Neuron (in vitro differentiated cells): ENCODE measurements around the gene TAF4.

Source experiments
- H2AFZ ChIP-seq: one replicate; pipeline ENCODE4 v1.6.1; 2013; ENCODE audit warnings: low read depth, mild to moderate bottlenecking, inconsistent platforms, low read length, moderate library complexity
- H3K27me3 ChIP-seq: one replicate; pipeline ENCODE4 v1.6.1; 2013; ENCODE audit warnings: low read length; ENCODE audit not compliant: insufficient read depth
- H3K36me3 ChIP-seq: one replicate; pipeline ENCODE4 v1.6.1; 2013; ENCODE audit warnings: low read length; ENCODE audit not compliant: insufficient read depth
- H3K4me1 ChIP-seq: one replicate; pipeline ENCODE4 v1.6.1; 2013; ENCODE audit warnings: low read length; ENCODE audit not compliant: insufficient read depth
- H3K4me3 ChIP-seq: 2 replicates; pipeline ENCODE4 v1.5.1; 2013; ENCODE audit warnings: mild to moderate bottlenecking, low read length, moderate library complexity
- H3K9me3 ChIP-seq: one replicate; pipeline ENCODE4 v1.6.1; 2013; ENCODE audit warnings: low read length

Gene TAF4

DNA sequence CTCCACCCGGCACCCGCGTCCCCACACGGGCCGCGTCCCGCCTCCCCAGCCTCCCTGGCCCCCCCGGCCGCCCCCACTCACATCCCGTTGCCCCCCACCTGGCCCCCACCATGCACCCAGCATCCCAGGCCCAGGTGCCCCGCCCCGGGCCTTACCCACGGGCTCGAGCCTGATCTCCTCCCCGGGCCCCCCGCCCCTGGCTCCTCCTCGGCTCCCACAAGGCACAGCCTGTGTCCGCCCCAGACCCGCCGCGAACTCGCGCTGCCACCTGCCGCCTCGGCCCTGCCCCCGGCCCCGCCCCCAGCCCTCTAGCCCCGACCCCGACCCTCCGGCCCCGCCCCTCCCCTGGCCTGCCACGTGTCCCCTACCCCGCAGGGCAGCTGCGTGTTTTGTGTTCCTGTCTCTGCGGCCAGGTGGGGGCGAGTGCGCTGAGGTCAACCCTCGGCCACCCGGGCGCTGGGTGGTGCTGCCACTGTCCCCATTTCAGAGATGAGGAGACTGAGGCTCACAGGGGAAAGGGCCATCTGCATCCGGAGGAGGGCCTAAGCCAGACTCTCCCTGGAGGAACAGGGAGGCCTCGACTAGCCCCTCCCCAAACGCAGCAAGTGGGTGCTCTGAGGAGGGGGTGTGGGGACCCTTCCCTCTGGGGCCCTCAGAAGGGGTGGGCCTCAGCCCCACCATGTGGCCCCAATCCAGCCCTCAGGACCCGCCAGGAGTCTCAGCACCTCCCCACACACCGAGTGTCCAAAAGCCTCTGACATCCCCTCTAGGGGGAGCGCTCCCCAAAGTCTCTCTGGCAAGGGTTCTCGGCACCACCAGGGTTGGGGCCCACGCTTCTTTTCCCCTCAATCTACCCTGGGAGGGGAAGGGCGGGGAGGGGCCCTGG, 99.8 kb downstream of the TAF4 start:
- Histone ChIP-seq H3K36me3 (no peaks in the 10 kb centered on the region), H3K27me3 (no peaks in the 10 kb centered on the region), H3K4me1 (no peaks in the 10 kb centered on the region), H2AFZ (no peak overlapping the region), H3K9me3 (peaks cover 2% of the 10 kb centered on the region), H3K4me3 (no peak overlapping the region)

DNA sequence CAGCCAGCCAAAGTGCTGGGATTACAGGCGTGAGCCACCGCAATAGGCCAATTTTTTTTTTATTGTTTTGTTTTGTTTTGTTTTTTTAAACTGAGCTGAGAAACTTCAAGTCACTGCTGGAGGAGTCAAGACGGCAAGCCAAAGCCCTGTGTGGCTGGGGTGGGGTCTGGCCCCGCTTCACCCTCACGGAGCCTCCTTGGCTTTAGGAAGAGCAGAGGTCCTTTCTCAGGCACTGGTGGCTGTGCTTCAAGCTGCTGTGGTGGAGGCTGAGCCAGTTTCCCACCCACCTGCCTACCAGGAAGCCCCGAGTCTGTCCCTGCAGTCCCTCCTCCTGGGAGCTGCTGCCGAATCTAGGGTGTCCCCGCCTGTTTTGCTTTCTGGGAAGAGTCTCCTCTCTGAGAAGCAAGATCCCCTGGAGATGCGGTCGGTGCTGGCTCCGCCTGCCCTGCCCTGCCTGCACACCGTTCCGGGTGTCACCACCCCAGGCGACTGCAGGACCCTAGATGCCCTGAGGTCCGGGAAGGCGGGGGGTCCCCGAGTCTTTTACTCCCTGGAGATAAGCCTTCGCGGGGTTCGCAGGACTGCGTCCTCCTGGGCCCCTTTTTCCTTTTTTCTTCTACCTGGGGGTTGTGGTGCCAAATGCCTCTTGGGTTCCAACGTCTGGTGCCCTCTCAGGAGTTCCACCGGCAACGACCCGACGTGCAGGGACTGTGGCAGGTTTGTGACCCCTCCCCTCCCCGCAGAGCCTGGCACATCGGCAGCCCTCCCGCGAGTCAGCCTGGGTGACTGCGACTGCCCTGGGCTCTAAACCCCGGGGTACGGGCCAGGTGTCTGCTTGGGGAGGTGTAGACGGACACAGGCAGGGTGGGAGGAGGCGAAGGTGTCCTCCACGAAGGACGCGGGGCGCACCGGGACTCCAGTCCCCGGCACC, 100.7 kb downstream of the TAF4 start:
- H3K36me3 ChIP-seq = no peaks in the 10 kb centered on the region

DNA sequence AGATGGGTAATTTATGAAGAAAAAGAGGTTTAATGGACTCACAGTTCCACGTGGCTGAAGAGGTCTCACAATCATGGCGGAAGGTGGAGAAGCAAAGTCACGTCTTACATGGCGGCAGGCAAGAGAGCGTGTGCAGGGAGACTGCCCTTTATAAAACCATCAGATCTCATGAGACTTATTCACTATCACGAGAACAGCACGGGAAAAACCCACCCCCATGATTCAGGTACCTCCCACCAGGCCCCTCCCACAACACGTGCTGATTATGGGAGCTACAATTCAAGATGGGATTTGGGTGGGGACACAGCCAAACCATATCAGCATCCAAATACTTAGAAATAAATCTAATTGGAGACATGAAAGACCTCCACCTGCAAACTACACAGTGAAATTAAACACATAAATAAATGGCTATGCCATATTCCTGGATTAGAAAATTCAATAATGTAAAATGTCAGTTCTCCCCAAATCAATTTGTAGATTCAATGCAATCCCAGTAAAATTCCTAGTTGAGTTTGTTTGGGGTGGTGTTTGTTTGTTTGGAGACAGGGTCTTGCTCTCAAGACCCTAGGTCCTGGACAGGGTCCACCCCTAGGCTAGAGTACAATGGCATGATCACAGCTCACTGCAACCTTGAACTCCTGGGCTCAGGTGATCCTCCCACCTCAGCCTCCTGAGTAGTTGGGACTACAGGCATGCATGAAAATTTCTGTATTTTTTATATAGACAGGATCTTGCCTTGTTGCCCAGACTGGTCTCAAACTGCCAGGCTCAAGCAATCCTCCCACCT, 101.6 kb downstream of the TAF4 start:
- Histone ChIP-seq H3K36me3 (no peaks in the 10 kb centered on the region), H3K27me3 (no peaks in the 10 kb centered on the region), H2AFZ (no peak overlapping the region), H3K4me1 (no peaks in the 10 kb centered on the region), H3K9me3 (peaks cover 2% of the 10 kb centered on the region), H3K4me3 (no peak overlapping the region)

More for the DNA sequence above, 100.7 kb downstream of the TAF4 start:
- Histone ChIP-seq H3K4me1 (no peaks in the 10 kb centered on the region), H3K27me3 (no peaks in the 10 kb centered on the region), H2AFZ (no peak overlapping the region), H3K4me3 (no peak overlapping the region), H3K9me3 (peaks cover 2% of the 10 kb centered on the region)

DNA sequence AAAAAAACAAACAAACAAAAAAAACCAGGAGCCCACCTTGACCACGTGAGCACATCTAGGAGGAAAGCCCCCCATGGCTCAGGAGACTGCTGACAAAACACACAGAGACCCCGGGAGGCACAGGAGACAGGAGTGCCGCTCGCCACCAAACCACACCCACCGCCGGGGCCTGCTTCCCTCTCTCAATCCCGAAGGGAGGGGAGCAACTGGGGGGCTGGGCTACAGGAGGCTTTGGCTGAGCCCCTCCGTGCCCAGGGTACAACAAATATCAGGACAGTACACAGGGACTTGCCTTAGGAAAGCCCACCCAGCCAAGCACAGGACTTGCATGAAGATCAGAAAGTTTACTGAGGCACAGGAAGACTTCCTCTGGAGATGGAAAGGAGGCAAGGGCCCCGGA, 102.5 kb downstream of the TAF4 start:
- no peaks in the 10 kb centered on the region for H3K4me1 ChIP-seq
- no peak overlapping the region for H2AFZ ChIP-seq
- H3K27me3 ChIP-seq = no peaks in the 10 kb centered on the region
- no peaks in the 10 kb centered on the region for H3K36me3 ChIP-seq
- H3K9me3 ChIP-seq = peaks cover 2% of the 10 kb centered on the region
- no peak overlapping the region for H3K4me3 ChIP-seq

DNA sequence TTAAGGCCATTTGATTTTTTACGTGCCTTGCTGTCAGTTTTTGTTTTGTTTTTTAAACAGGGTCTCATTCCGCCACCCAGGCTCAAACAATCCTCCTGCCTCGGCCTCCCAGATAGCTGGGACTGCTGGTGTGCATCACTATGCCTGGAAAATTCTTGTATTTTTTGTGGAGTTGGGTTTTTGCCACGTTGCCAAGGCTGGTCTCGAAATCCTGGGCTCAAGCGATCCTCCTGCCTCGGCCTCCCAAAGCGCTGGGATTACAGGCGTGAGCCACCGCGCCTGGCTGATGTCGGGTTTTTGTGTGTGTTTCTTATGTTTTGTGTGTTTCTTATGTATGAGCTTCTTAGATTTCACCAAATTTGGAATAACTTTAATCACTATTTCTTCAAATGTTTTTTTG, 104.8 kb downstream of the TAF4 start:
- no peaks in the 10 kb centered on the region for H3K27me3 ChIP-seq
- H3K4me1 ChIP-seq = no peaks in the 10 kb centered on the region
- no peaks in the 10 kb centered on the region for H3K36me3 ChIP-seq
- H2AFZ ChIP-seq = no peak overlapping the region
- no peak overlapping the region for H3K4me3 ChIP-seq
- peaks cover 2% of the 10 kb centered on the region for H3K9me3 ChIP-seq

DNA sequence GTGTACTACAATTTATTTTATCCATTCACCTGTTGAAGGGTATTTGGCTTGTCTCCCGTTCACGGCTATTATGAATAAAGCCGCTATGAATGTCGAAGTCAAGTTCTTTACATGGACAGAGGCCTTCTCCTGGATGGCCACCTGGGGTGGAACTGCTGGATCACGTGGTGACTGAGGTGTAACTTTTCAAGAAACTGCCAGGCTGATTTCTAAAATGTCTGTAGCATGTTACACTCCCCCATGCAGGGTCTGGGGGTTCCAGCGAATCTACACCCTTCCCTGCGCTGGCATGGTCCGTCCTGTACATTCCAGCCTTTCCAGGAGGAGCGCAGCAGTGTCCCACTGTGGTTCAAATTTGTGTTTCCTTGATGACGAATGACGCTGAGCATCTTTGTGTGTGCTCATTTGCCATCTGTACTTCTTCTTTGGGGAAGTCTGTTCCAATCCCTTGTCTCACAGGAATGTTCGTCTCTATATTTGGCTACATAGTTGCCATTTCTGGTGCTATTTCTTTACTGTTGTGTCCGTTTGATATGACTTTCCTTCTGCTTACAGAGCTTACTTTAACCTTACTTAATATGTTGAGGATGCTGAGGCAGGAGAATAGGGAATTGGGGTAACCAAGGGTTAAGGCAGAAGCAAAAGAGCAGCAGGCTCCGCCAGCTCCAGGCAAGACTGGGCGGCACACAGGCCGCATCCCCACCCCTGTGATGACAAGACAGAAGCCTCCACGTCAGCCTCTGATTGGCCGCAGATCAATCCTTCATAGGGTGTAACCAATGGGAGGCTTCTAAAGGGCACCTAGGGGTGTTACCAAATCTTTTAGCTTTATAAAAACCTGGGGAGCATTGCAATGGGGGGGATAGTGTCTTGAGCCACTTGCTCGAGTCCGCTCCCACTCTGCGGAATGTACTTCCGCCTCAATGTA, 106.6 kb downstream of the TAF4 start:
- Histone ChIP-seq H3K4me3 (no peak overlapping the region), H3K36me3 (no peaks in the 10 kb centered on the region), H2AFZ (no peak overlapping the region), H3K9me3 (peaks cover 2% of the 10 kb centered on the region), H3K27me3 (no peaks in the 10 kb centered on the region), H3K4me1 (no peaks in the 10 kb centered on the region)

DNA sequence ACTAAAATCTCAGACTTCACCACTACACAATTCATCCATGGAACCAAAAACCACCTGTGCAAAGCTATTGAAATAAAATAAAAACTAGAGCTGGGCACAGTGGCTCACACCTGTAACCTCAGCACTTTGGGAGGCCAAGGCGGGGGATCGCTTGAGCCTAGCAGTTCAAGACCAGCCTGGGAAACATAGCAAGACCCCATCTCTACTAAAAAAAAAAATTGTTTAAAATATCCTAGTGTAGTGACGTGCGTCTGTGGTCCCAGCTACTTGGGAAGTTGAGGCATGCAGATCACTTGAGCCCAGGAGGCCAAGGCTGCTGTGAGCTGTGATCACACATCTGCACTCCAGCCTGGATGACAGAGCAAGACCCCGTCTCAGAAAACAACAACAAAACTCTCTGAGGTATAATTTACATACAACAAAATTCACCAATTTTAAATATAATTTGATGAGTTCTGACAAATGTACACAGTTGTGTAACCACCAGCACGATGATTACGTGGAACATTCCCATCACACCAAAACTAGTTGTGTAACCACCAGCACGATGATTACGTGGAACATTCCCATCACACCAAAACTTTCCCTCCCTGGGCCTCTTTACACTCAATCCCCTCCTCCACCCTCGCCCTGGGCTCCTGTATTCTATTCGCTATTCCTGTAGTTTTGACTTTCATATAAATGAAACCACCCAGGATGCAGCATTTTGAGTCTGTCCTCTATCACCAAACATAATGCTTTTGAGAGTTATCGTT, 107.5 kb downstream of the TAF4 start:
- Histone ChIP-seq H3K4me3 (no peak overlapping the region), H3K36me3 (no peaks in the 10 kb centered on the region), H2AFZ (no peak overlapping the region), H3K27me3 (no peaks in the 10 kb centered on the region), H3K9me3 (peaks cover 2% of the 10 kb centered on the region), H3K4me1 (no peaks in the 10 kb centered on the region)

DNA sequence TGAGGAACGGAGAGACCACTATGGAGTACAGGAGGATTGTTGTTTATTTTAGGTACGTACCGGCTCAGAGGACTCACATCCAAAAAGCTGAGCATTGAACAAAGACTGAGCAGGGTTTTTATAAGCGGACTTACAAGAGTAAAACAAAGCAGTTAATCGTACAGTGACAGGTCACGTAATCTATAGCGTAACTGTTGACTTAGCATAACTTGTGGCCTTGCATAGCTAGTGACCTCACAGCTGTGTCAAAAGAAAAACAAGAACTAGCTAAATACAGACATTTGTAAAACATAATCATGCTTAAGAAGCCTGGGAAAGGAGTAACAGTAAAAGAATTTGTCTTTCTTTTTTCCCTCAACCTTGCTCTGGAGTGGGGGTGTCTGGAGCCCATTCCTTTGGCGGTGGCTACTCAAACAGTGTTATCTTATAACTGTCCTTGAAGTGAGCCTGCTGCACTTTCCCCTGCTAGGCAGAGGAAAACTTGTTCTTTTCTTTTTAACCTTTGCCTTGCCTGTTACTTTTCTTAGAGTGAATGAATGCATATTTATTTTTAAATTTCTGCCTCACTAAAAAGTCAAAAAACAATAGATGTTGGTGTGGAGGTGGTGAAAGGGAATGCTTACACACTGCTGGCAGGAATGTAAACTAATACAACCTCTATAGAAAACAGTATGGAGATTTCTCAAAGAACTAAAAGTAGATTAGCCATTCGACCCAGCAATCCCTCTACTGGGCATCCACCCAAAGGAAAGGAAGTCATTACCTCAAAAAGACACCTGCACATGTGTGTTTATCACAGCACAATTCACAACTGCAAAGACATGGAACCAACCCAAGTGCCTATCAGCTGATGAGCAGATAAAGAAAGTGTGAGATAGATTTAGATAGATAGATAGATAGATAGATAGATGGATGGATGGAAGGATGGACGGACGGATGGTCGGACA, 109.0 kb downstream of the TAF4 start:
- H3K27me3 ChIP-seq = no peaks in the 10 kb centered on the region

DNA sequence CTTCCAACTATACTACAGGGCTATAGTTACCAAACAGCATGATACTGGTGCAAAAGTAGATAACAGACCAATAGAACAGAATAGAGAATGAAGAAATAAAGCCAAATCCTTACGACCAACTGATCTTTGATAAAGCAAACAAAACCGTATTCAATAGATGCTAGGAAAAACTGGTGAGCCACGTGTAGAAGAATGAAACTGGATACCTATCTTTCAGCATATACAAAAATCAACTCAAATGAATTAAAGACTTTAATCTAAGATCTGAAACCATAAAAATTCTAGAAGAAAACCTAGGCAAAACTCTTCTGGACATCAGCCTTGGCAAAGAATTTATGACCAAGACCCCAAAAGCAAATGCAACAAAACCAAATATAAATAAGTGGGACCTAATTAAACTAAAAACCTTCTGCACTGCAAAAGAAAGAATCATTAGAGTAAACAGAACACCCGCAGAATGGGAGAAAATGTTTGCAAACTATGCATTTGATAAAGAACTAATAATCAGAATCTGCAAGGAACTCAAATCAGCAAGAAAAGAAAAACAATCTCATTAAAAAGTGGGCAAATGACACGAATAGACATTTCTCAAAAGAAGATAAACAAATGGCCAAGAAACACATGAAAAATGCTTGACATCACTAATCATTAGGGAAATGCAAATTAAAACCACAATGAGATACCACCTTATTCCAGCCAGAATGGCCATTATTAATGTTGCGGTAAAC, 109.8 kb downstream of the TAF4 start:
- Histone ChIP-seq H3K36me3 (no peaks in the 10 kb centered on the region), H3K4me3 (no peak overlapping the region), H3K4me1 (peaks cover 9% of the 10 kb centered on the region), H3K9me3 (no peaks in the 10 kb centered on the region), H2AFZ (no peak overlapping the region), H3K27me3 (no peaks in the 10 kb centered on the region)

More for the DNA sequence above, 109.0 kb downstream of the TAF4 start:
- no peak overlapping the region for H2AFZ ChIP-seq
- H3K4me3 ChIP-seq = no peak overlapping the region
- no peaks in the 10 kb centered on the region for H3K9me3 ChIP-seq
- peaks cover 5% of the 10 kb centered on the region for H3K4me1 ChIP-seq
- no peaks in the 10 kb centered on the region for H3K36me3 ChIP-seq

DNA sequence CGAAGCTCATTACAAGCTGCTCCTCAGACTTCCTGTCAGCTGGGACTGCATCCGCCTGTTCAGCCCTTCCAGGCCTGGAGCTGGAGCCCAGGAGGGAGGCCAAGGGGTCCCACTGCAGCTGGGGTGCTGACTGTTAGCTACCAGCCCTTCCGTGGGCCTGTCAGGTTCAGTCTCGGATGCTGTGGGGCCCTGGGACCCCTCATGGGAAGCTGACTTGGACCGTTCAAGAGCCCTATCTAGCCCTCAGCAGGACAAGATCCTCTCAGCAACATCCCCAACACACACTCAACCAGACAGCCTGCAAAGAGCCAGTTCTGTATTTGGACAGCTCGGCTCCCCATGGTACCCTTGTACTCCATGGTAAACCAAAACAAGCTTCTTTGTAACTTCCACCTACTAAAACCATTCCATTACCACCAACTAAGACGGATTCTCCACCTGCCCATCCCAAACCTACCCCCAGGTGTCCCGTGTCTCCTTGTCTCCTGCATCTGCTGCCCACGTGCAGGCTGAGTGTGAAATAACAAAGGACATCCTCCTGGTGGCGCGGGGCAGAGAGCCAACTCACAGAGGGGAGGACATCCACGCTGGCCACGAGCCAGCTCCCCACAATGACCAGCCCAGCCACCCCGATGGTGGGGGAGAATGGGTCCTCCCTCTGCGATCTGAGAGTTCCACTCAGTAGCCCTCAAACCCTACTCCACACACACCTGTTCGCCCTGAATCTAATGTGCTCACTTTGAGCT, 111.2 kb downstream of the TAF4 start:
- no peak overlapping the region for H2AFZ ChIP-seq
- no peaks in the 10 kb centered on the region for H3K36me3 ChIP-seq
- H3K4me3 ChIP-seq = no peak overlapping the region
- H3K9me3 ChIP-seq = no peaks in the 10 kb centered on the region
- no peaks in the 10 kb centered on the region for H3K27me3 ChIP-seq
- H3K4me1 ChIP-seq = peaks cover 9% of the 10 kb centered on the region
